HepG2 (cell line): ENCODE data around the gene KANSL1L. TPM values are rescaled to one million over a fixed set of nuclear protein-coding genes. Genes with fewer than 3 reads are reported as not detected.

Experiments used
- polyA plus RNA-seq, 8 experiments: library from polyadenylated mRNA; depleted of rRNA in 3 of 8; stranded (reverse) in 7 of 8; unstranded in 1 of 8; fragments of >200 nt; fragmentation: Illumina TruSeq in 4 of 8; extraction: Trizol in 4 of 8; gene quantifications; 2 replicates each; pipeline versions ENCODE4 v1.2.1 to v1.2.3, GENCODE V29; 2011 to 2016; ENCODE audit warnings: low read depth in 4 of 8, missing spikeins in 1 of 8, mixed read lengths in 1 of 8; ENCODE audit not compliant: insufficient read depth in 1 of 8
- total RNA-seq, 5 experiments: library from RNA; depleted of rRNA; stranded (reverse); fragments of >200 nt; fragmentation: Illumina TruSeq; extraction: Trizol; gene quantifications; 2 replicates each; pipeline ENCODE4 v1.2.3, GENCODE V29; 2016; ENCODE audit warnings: low read depth in 1 of 5

KANSL1L gene
- total and polyA plus RNA-seq, 2 of the 13 experiments (the other 11 are each of a cell fraction or from before 2014, with no cell fraction given), result 5.4 to 10.3 TPM

Other genes starting within 250 kb of the KANSL1L start
- gene RPE, start 168.8 kb downstream of the KANSL1L start, total RNA-seq (2016; rRNA removed; fragmentation: Illumina TruSeq; extraction: Trizol), result 107 and 166 TPM in 2 replicates
- gene RPE, start 168.8 kb downstream of the KANSL1L start, polyA plus RNA-seq (2011; rRNA removed), result 57.4 and 72.3 TPM in 2 replicates
- not detected in 2 replicates for gene ACADL, start 54.0 kb upstream of the KANSL1L start, total RNA-seq (2016; rRNA removed; fragmentation: Illumina TruSeq; extraction: Trizol)
- gene ACADL, start 54.0 kb upstream of the KANSL1L start, polyA plus RNA-seq (2011; rRNA removed), result not detected in 2 replicates
- gene MYL1, start 143.8 kb upstream of the KANSL1L start, total RNA-seq (2016; rRNA removed; fragmentation: Illumina TruSeq; extraction: Trizol), result not detected in 2 replicates
- gene MYL1, start 143.8 kb upstream of the KANSL1L start, polyA plus RNA-seq (2011; rRNA removed), result not detected in 2 replicates